HUDEP-2 (cell line): ENCODE measurements around the gene TIMM22.

Experiments
- DNase-seq, 76 experiments: peaks; one replicate each; lab custom pipeline; 2025; ENCODE audit not compliant: unreplicated experiment in 76 of 76; lab: John Stamatoyannopoulos, UW

The TIMM22 gene

DNA sequence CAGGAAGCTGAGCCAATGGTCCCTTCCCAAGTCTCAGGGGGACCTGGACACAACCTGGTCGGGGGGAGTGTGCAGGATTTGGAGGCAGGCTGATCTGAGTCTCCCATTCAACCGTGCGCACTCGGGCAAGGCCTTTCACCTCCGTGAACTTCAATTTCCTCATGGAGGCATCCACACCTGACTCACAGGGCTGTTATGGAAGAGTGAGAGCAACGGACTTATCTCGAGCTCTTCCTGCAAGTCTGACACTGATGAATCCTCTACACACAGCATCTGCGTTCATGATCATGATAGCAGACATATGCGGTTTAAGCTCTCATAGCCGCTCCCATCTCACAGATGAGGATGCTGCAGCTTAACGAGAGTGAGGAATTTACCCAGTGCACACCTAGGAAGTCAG is 21.6 kb downstream of the TIMM22 start:
- no peak for DNase-seq

GRCh38 chr17:1019451-1019850 is 22.5 kb downstream of the TIMM22 start:
- DNase-seq = no peak

- DNase-seq = no peak
These were observed 24.2 kb downstream of the TIMM22 start for GRCh38 chr17:1021147-1021546.

GRCh38 chr17:1022278-1023024 is 25.5 kb downstream of the TIMM22 start:
- no peak for DNase-seq

DNA sequence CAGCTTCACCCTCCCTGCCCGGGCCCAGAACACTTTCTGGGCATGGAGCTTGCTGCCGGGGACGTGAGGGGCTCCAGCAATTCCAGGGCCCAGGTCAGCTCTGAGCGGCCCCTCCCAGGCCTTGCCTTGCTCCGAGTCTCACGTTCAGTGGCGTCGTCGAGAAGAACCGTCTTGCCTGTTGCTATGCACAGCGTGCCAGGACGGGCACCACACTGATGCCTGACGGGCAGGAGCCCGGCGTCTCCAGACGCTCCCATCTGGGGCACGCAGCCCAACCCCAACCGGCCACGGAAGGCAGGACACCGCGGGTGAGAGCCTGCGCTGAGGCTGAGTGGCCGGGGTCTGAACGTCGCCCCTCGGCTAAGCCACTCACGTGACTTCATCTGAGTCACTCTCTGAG is 27.1 kb downstream of the TIMM22 start:
- DNase-seq = no peak

DNA sequence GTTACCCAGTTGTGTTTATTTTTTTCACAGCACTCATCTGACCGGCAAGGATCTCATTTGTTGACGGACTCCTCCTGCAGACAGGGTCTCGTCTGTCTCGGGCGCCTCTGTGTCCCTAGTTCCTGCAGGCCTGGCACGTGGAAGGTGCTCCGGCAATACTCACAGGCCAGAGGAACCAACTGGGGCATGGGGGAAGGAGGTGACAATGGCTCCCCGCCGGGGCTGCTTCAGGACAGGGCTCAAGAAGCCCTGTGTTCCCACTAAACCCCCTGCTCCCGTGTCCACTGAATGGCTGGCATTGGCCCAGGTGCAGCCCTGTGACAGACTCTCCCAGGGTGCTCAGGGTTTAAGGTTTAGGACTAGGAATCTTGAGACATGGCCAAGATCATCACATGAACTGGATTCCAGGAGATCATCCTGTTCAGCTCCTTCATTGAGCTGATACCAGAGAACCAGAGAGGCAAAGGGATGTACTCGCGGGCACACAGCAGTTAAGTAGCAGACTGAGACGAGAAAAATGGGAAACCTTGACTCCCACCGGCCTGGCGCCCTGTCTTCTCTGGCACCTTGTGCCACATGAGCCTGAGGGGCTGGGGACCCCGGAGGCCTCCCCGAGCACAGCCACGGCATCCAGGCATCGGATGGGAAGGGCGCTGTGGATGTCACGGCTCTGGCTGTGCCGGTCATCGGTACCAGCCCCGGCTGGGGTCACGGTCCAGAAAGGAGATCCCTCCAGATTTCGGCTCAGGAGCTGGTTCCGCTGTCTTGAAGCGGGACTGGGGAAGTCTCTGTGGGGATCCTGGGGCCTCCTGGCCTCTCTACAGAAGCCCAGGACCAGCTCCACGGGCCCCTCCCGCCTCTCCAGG is 29.0 kb downstream of the TIMM22 start:
- DNase-seq = no peak

DNA sequence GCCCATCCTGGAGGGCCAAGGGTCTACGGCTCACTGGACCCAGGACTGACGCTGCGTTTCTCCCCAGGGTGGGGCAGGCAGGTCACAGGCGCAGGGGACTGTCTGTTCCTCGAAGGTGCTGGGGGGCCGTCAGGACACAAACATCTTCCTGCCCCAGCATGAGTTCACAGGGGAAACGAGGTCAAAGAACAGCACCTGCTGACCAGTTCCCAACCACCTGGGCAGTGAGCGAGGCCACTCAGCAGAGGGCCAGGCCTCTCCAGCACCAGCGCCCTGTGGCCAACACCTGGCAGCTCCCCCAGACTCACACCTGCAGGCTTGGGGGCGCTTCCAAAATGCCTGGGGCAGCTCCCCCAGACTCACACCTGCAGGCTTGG is 29.7 kb downstream of the TIMM22 start:
- no peak for DNase-seq

DNA sequence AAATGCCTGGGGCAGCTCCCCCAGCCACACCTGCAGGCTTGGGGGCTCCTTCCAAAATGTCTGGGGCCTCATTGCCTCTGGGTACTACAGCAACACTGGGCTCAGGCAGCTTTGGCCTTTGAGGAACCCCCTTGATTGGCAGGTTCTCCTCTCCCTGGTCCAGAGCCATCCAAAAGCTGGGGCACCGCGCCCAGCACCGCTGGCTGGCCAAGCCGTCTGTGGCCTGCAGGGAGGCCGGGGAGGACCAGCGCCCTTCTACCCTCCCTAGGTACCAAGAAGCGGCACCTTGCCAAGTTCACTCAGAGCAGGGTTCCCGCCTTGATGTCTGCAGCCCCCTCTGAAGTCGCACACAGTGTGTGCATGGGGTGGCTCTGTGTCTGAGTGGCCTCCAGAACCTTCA is 30.1 kb downstream of the TIMM22 start:
- no peak for DNase-seq

DNA sequence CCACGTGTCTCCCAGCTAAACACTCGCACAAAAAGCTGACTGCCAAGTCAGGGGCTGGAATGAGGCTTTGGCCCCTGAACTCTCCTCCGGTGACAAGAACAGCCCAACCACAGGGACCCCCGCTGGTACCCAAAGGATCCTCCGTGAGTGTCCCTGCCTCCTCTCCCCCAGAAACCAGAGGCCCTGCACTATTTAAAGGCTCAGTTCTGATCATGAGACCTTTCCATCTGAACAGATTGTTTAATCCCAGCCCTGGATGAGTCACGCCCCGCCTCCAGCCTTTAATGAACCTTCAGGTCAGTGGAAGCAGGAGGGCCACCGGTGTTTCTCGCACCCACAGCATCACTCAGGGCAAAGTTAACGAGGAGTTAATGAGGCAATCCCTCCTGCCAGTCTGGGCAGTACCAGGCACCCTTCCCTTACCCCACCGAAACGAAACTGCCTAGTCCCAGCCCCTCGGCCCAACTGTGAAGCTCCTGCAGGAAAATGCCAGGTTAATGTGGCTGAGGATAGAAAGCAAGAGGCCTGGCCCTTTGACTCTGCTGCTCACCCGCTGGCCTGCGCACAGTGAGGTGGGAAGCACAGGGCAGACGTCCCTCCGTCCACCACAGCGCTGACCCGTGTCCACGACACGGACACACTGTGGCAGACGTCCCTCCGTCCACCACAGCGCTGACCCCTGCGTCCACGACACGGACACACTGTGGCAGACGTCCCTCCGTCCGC is 32.4 kb downstream of the TIMM22 start:
- DNase-seq = no peak

DNA sequence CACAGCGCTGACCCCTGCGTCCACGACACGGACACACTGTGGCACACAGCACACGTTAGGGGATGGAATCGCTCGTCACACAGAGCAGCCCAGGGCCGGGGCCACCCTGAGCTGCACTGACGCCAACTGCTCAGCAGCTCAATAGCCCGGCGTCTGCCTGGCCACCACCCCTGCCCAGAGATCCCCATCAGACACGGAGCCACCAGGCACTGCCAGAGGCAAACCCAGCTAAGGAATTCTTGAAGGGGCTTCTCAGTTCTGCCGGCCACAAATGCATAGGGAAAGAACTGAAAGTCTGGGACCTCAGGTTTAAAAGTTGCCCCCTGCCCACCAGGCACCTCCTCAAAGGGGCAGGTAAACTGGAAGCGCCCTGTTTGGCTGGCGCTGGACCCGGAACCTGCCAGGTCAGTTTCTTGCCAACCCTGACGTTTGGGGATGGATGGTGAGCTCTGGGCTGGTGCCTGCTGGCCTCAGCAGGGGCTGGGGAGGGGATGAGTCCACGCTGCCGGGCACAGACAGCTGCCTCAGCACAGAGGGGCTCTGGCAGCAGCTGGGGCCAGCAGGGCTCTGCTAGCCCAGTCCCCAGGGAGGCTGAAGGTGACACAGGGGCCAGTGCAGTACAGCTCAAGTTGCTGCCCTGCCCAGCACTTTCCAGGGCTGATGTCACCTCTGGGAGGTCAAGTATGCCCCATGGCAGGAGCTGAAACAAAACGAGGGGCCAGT is 33.2 kb downstream of the TIMM22 start:
- DNase-seq = no peak

DNA sequence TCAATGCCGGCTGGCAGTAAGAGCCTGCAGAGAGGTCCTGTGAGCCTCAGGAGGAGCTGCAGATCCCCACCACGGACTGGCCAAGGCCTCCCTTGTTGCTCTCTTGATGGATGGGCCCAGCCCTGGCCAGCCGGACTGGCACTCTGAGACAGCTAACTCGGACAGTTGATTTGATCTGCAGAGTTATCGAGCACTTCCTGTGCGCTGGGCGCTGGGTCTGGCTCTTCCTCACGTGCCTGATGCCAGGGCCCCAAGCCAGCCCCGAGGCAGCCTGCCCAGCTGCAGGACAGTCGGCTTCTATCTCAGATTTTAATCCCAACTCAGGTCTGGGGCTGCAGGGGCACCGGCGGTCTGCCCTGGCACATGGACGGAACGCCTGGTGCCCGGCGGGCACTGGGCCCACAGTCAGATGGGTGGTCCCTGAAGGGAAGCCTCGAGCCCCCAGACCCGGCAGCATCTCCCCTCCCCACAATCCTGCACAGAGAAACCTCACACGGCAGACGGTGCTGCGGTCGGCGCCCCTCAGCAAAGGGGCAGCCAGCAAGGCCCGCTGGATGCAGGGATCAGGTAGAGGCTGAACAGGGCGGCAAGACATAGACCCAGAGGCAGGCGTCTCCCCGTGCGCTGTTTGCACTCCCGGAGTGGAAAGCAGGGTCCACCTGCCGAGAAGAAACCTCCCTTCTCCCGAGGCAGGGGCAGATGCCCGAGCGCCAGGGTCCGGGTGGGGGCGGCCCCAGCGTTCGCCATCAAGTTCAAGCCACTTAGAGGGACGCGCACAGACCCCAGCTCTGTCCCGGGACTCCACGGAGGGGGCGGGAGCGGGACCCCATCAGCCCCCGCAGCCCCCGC is 34.0 kb downstream of the TIMM22 start:
- no peak for DNase-seq

DNA sequence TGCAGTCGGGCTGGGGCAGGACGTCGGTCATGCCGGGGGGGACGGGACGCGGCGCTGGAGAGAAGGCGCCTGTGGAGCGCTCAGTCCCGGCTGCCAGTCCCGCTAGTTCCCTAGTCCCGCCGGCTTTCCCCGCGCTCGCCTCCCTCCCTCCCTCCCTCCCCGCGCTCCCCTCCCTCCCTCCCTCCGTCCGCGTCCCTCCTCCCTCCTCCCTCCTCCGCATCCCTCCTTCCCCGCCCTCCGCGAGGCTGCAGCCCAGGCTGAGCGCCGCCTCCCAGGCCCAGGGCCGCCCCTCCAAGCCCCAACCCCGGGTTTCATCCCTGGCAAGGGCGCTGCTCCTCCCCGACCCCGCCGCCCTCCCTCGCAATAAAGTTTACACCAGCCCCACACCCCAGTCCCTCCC is 34.8 kb downstream of the TIMM22 start:
- no peak for DNase-seq

DNA sequence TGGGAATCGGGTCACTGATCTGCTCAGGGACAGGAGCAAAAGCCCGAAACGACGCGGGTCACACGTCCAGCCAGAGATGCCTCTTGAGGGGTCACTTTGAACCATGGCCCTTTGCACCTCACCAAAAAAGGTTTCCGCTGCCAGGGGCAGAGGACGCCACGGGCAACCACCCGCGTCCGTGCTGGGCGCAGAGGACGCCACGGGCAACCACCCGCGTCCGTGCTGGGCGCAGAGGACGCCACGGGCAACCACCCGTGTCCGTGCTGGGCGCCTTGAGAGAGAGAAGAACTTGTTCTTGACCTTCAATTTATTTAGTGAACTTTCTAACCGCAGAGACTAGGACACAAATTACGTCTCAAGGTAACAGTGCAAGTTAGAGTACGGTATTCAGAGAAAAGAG is 35.5 kb downstream of the TIMM22 start:
- no peak for DNase-seq

GRCh38 chr17:1033503-1033902 is 36.6 kb downstream of the TIMM22 start:
- DNase-seq = no peak

GRCh38 chr17:1034652-1035210 is 37.8 kb downstream of the TIMM22 start:
- no peak for DNase-seq

- DNase-seq = no peak
These were observed 38.7 kb downstream of the TIMM22 start for GRCh38 chr17:1035546-1036170.

GRCh38 chr17:1036171-1036844 is 39.4 kb downstream of the TIMM22 start:
- DNase-seq = no peak

DNA sequence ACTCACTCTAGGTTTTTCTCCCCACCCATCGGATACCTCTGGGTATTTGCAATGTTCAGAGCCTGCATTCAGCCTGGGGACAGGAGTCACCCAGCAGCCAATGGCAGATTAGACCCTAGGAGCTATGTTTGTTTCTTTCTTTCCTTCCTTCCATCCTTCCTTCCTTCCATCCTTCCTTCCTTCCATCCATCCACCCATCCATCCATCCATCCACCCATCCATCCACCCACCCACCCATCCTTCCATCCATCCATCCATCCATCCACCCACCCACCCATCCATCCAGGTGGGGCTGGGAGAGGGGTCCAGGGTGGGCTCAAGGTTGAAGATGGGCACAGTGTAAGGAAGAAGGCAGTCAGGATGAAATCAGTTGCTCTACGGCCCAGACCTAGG is 39.9 kb downstream of the TIMM22 start:
- no peak for DNase-seq
